SK-N-MC (cell line): Measurements from ENCODE around the gene OR2T33.
"Not testable (repeated sequence)": the region's sequence is repeated elsewhere in the genome, so short reads cannot be mapped to it uniquely, and the experiment has no call there.

Experiments
- FOXP2 ChIP-seq: optimal IDR thresholded peaks from 2 replicates; pipeline ENCODE3; 2011; ENCODE audit warnings: mild to moderate bottlenecking, moderate library complexity; ENCODE audit not compliant: insufficient read depth; ENCODE audit errors: extremely low read length, control extremely low read depth
- POLR2AphosphoS5 ChIP-seq: IDR thresholded peaks from 2 replicates; pipeline ENCODE4 v1.6.1; 2012; ENCODE audit warnings: mild to moderate bottlenecking, low read depth, low read length, borderline replicate concordance

DNA sequence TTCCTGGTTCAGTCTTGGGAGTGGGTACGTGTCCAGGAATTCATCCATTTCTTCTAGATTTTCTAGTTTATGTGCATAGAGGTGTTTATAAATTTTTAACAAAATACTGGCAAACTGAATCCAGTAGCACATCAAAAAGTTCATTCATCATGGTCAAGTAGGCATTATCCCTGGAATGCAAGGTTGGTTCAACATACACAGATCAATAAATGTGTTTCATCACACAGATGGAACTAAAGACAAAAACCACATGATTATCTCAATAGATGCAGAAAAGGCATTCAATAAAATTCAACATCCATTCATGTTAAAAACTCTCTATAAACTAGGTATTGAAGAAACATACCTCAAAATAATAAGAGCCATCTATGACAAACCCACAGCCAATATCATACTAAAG is 18.5 kb downstream of the OR2T33 start:
- TF ChIP-seq FOXP2, POLR2AphosphoS5: not testable (repeated sequence)
